ENCODE results near the gene EEF2K.

Gene EEF2K

GRCh38 chr16:22181843-22182242 lies 24.2 kb upstream of the EEF2K start:
- Mint-ChIP-seq H3K4me3 (no peak overlapping the region), H3K9me3 (no peaks in the 10 kb centered on the region), H3K27me3 (no peaks in the 10 kb centered on the region), H3K36me3 (ENCODE audit: insufficient read depth) (peaks cover 2% of the 10 kb centered on the region), H3K4me1 (no peaks in the 10 kb centered on the region), H3K27ac (ENCODE audit: low read depth) (no peak overlapping the region)
- DNase-seq (ENCODE audit: low spot score in 2 of 2) (no peak), ATAC-seq (replicated peaks; ENCODE audit: extremely low read depth, poor library complexity, severe bottlenecking) (no peak)

- no peak for DNase-seq (ENCODE audit: low spot score in 2 of 2)
- no peak for ATAC-seq (replicated peaks; ENCODE audit: extremely low read depth, poor library complexity, severe bottlenecking)
- H3K36me3 Mint-ChIP-seq (ENCODE audit: insufficient read depth): peaks cover 6% of the 10 kb centered on the region
- no peak overlapping the region for H3K4me3 Mint-ChIP-seq
- no peak overlapping the region for H3K27ac Mint-ChIP-seq (ENCODE audit: low read depth)
- H3K9me3 Mint-ChIP-seq: no peaks in the 10 kb centered on the region
- peaks cover 5% of the 10 kb centered on the region for H3K4me1 Mint-ChIP-seq
- no peaks in the 10 kb centered on the region for H3K27me3 Mint-ChIP-seq
Measured at GRCh38 chr16:22183335-22183734, 22.7 kb upstream of the EEF2K start.

- no peak for DNase-seq (ENCODE audit: low spot score in 2 of 2)
- Mint-ChIP-seq H3K9me3 (no peaks in the 10 kb centered on the region), H3K4me3 (no peak overlapping the region), H3K4me1 (peaks cover 12% of the 10 kb centered on the region), H3K27ac (ENCODE audit: low read depth) (no peak overlapping the region), H3K36me3 (ENCODE audit: insufficient read depth) (peaks cover 7% of the 10 kb centered on the region), H3K27me3 (no peaks in the 10 kb centered on the region)
- no peak for ATAC-seq (replicated peaks; ENCODE audit: extremely low read depth, poor library complexity, severe bottlenecking)
Measured at GRCh38 chr16:22183901-22184614, 22.0 kb upstream of the EEF2K start.

DNA sequence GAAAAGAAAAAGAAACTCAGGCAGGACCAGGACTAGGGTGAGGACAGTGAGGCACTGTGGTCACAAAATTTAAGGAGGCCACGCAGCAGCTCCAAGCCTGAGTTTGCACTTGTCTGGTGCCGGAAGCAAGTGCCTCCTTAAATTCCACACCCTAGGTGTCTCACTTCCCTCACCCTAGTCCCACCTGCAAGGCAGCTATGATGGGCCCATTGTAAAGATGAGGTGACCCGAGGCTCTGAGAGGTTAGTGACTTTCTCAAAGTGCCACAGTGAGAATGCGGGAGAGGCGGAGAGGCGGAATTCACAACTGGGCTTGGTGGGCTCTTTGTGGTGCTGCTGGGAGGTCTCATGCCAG lies 21.5 kb upstream of the EEF2K start:
- Mint-ChIP-seq H3K27ac (ENCODE audit: low read depth) (no peak overlapping the region), H3K36me3 (ENCODE audit: insufficient read depth) (peaks cover 9% of the 10 kb centered on the region), H3K4me1 (peaks cover 17% of the 10 kb centered on the region), H3K4me3 (no peak overlapping the region), H3K9me3 (no peaks in the 10 kb centered on the region), H3K27me3 (no peaks in the 10 kb centered on the region)
- ATAC-seq (replicated peaks; ENCODE audit: extremely low read depth, poor library complexity, severe bottlenecking) (no peak), DNase-seq (ENCODE audit: low spot score in 2 of 2) (no peak)

GRCh38 chr16:22186517-22186916 lies 19.6 kb upstream of the EEF2K start:
- no peak overlapping the region for H3K4me3 Mint-ChIP-seq
- H3K9me3 Mint-ChIP-seq: no peaks in the 10 kb centered on the region
- peaks cover 25% of the 10 kb centered on the region for H3K36me3 Mint-ChIP-seq (ENCODE audit: insufficient read depth)
- H3K27me3 Mint-ChIP-seq: no peaks in the 10 kb centered on the region
- DNase-seq (ENCODE audit: low spot score in 2 of 2) (no peak), ATAC-seq (replicated peaks; ENCODE audit: extremely low read depth, poor library complexity, severe bottlenecking) (no peak)
- H3K27ac Mint-ChIP-seq (ENCODE audit: low read depth): peak overlapping the region; percentile 22
- H3K4me1 Mint-ChIP-seq: peaks cover 34% of the 10 kb centered on the region

DNA sequence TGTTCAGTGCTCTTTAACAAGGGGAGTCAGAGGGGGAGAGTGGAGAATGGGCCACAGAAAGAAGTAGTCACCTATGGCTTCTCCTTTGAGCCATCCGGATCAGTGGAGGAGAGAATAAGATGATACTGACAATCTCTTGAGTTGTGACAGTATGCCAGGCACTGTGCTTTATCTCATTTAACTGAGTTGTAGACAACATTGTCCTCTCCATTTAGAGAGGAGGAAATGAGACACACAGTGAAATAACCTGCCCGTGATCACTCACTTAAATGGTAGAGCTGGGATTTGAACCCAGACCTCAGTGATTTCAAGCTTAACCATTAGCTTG lies 17.8 kb upstream of the EEF2K start:
- no peak for ATAC-seq (replicated peaks; ENCODE audit: extremely low read depth, poor library complexity, severe bottlenecking)
- H3K27me3 Mint-ChIP-seq: no peaks in the 10 kb centered on the region

GRCh38 chr16:22188595-22189442 lies 17.3 kb upstream of the EEF2K start:
- H3K27me3 Mint-ChIP-seq: no peaks in the 10 kb centered on the region
- peak overlapping the region; percentile 99 for H3K27ac Mint-ChIP-seq (ENCODE audit: low read depth)
- DNase-seq (ENCODE audit: low spot score in 2 of 2) (peak; percentile 35 to 51), ATAC-seq (replicated peaks; ENCODE audit: extremely low read depth, poor library complexity, severe bottlenecking) (no peak)
- peaks cover 53% of the 10 kb centered on the region for H3K4me1 Mint-ChIP-seq
- H3K36me3 Mint-ChIP-seq (ENCODE audit: insufficient read depth): peaks cover 37% of the 10 kb centered on the region
- H3K4me3 Mint-ChIP-seq: peak overlapping the region; percentile 82
- peaks cover 6% of the 10 kb centered on the region for H3K9me3 Mint-ChIP-seq

More for the DNA sequence above, 17.8 kb upstream of the EEF2K start:
- no peak for DNase-seq (ENCODE audit: low spot score in 2 of 2)
- Mint-ChIP-seq H3K27ac (ENCODE audit: low read depth) (peak overlapping the region; percentile 82), H3K9me3 (no peaks in the 10 kb centered on the region), H3K36me3 (ENCODE audit: insufficient read depth) (peaks cover 34% of the 10 kb centered on the region), H3K4me3 (no peak overlapping the region), H3K4me1 (peaks cover 47% of the 10 kb centered on the region)

GRCh38 chr16:22189473-22190080 lies 16.5 kb upstream of the EEF2K start:
- H3K27me3 Mint-ChIP-seq: no peaks in the 10 kb centered on the region
- H3K27ac Mint-ChIP-seq (ENCODE audit: low read depth): peak overlapping the region; percentile 99
- no peak for ATAC-seq (replicated peaks; ENCODE audit: extremely low read depth, poor library complexity, severe bottlenecking)
- peaks cover 38% of the 10 kb centered on the region for H3K36me3 Mint-ChIP-seq (ENCODE audit: insufficient read depth)
- H3K4me1 Mint-ChIP-seq: peaks cover 60% of the 10 kb centered on the region
- peaks cover 12% of the 10 kb centered on the region for H3K9me3 Mint-ChIP-seq
- peak overlapping the region; percentile 82 for H3K4me3 Mint-ChIP-seq
- no peak for DNase-seq (ENCODE audit: low spot score in 2 of 2)

DNA sequence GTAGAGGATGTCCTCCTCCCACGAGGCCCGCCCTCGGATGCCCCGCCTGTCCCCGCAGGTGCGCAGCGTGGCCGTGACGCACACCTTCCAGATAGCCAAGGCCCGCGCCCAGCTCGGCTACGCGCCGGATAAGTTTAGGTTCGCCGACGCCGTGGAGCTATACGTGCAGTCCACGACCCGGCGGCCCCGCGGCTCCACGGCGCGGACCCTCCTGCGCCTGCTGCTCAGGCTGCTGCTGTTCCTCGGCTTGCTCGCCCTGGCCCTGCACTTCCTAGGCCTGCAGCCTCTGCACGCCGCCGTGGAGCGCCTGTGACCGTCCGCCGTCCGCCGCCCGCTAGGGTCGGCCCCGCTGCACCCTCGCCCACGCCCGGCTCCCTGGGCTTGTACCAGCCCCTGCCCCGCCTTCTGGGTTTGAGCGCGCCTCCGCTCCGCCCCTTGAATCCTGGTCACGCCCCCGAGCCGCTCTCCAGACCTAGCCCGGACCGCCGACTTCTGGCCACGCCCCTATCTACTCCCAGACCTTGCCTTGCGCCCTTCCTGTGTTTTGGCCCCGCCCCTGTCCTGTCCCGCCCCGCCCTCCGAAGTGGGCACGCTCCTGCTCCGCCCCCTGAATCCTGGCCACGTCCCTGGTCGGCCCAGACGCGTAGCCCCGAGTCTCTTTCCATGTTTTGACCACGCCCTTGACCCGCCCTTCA lies 15.8 kb upstream of the EEF2K start:
- ATAC-seq (replicated peaks; ENCODE audit: extremely low read depth, poor library complexity, severe bottlenecking): peak; percentile 39
- H3K4me1 Mint-ChIP-seq: peaks cover 67% of the 10 kb centered on the region

GRCh38 chr16:22190776-22191531 lies 15.1 kb upstream of the EEF2K start:
- peak; percentile 65 for ATAC-seq (replicated peaks; ENCODE audit: extremely low read depth, poor library complexity, severe bottlenecking)
- H3K4me3 Mint-ChIP-seq: peak overlapping the region; percentile 82
- peaks cover 52% of the 10 kb centered on the region for H3K36me3 Mint-ChIP-seq (ENCODE audit: insufficient read depth)
- H3K27ac Mint-ChIP-seq (ENCODE audit: low read depth): peak overlapping the region; percentile 99
- H3K9me3 Mint-ChIP-seq: peaks cover 15% of the 10 kb centered on the region
- H3K27me3 Mint-ChIP-seq: peaks cover 10% of the 10 kb centered on the region
- peak; percentile 99 for DNase-seq (ENCODE audit: low spot score in 2 of 2)
- H3K4me1 Mint-ChIP-seq: peaks cover 74% of the 10 kb centered on the region

More for the DNA sequence above, 15.8 kb upstream of the EEF2K start:
- Mint-ChIP-seq H3K27ac (ENCODE audit: low read depth) (peak overlapping the region; percentile 99), H3K36me3 (ENCODE audit: insufficient read depth) (peaks cover 45% of the 10 kb centered on the region), H3K4me3 (peak overlapping the region; percentile 82), H3K9me3 (peaks cover 15% of the 10 kb centered on the region), H3K27me3 (peaks cover 3% of the 10 kb centered on the region)
- DNase-seq (ENCODE audit: low spot score in 2 of 2): peak; percentile 79 to 91

- Mint-ChIP-seq H3K4me1 (peaks cover 79% of the 10 kb centered on the region), H3K27ac (ENCODE audit: low read depth) (peak overlapping the region; percentile 99), H3K27me3 (peaks cover 10% of the 10 kb centered on the region), H3K9me3 (peaks cover 15% of the 10 kb centered on the region), H3K4me3 (peak overlapping the region; percentile 82), H3K36me3 (ENCODE audit: insufficient read depth) (peaks cover 57% of the 10 kb centered on the region)
- peak in 1 of 2 donors; percentile 41 for DNase-seq (ENCODE audit: low spot score in 2 of 2)
- no peak for ATAC-seq (replicated peaks; ENCODE audit: extremely low read depth, poor library complexity, severe bottlenecking)
Measured at GRCh38 chr16:22191532-22192260, 14.4 kb upstream of the EEF2K start.
